Inflammatory macrophage treated with lipopolysaccharide for 1 hour (primary cell): ENCODE results near the gene WFDC12.
"Not testable (repeated sequence)": the region's sequence is repeated elsewhere in the genome, so short reads cannot be mapped to it uniquely, and the experiment has no call there.

Source experiments
- DNase-seq, 2 donors: peaks; one replicate each; pipeline ENCODE4 v3.0.0-alpha.2; 2020 to 2022

The WFDC12 gene

GRCh38 chr20:45124365-45124764, at the start of gene WFDC12:
TSS of gene WFDC12 (minus strand) at chr20:45124465. CDS start at chr20:45124447, 18 bp downstream.
- DNase-seq = no peak

- DNase-seq = no peak
Measured at GRCh38 chr20:45173522-45173921, 49.3 kb upstream of the WFDC12 start.

- DNase-seq = no peak
Measured at GRCh38 chr20:45164906-45165305, 40.6 kb upstream of the WFDC12 start.

- DNase-seq = peak; percentile 32 to 34
Measured at GRCh38 chr20:45163083-45163803, 39.0 kb upstream of the WFDC12 start.

- no peak for DNase-seq
Measured at GRCh38 chr20:45157962-45158361, 33.7 kb upstream of the WFDC12 start.

- DNase-seq = peak; percentile 54 to 70
Measured at GRCh38 chr20:45156713-45157112, 32.4 kb upstream of the WFDC12 start.

- peak; percentile 39 to 40 for DNase-seq
Measured at GRCh38 chr20:45154794-45155193, 30.5 kb upstream of the WFDC12 start.

- DNase-seq = no peak
Measured at GRCh38 chr20:45154183-45154582, 29.9 kb upstream of the WFDC12 start.

GRCh38 chr20:45153752-45154151, 29.5 kb upstream of the WFDC12 start:
- peak; percentile 76 to 77 for DNase-seq

- DNase-seq = no peak
Measured at GRCh38 chr20:45153147-45153546, 28.9 kb upstream of the WFDC12 start.

- DNase-seq = no peak
Measured at GRCh38 chr20:45152405-45152804, 28.1 kb upstream of the WFDC12 start.

GRCh38 chr20:45149062-45149461, 24.8 kb upstream of the WFDC12 start:
- DNase-seq = no peak

- DNase-seq = no peak
Measured at GRCh38 chr20:45140836-45141235, 16.6 kb upstream of the WFDC12 start.

GRCh38 chr20:45139733-45140375, 15.6 kb upstream of the WFDC12 start:
- not testable (repeated sequence) for DNase-seq

- peak; percentile 42 to 87 for DNase-seq
Measured at GRCh38 chr20:45138561-45139300, 14.5 kb upstream of the WFDC12 start.

- DNase-seq = no peak
Measured at GRCh38 chr20:45136911-45137310, 12.6 kb upstream of the WFDC12 start.

- DNase-seq = no peak
Measured at GRCh38 chr20:45128099-45128498, 3.8 kb upstream of the WFDC12 start.

- DNase-seq = no peak
Measured at GRCh38 chr20:45121388-45121787, 2.9 kb downstream of the WFDC12 start.

- DNase-seq = no peak
Measured at GRCh38 chr20:45119556-45120266, 4.6 kb downstream of the WFDC12 start.

- no peak for DNase-seq
Measured at GRCh38 chr20:45118028-45118427, 6.2 kb downstream of the WFDC12 start.

- DNase-seq = no peak
Measured at GRCh38 chr20:45117581-45117980, 6.7 kb downstream of the WFDC12 start.

- DNase-seq = no peak
Measured at GRCh38 chr20:45115829-45116228, 8.4 kb downstream of the WFDC12 start.

- no peak for DNase-seq
Measured at GRCh38 chr20:45115386-45115774, 8.9 kb downstream of the WFDC12 start.
